PC-3 (cell line): ENCODE data around the gene CMTM2.

ENCODE experiments used
- EZH2 ChIP-seq: fragments of 300-600 bp; sonication (generic); IDR thresholded peaks from one replicate; pipeline ENCODE4 v1.6.1; 2017; ENCODE audit warnings: antibody characterized with exemption, mild to moderate bottlenecking, low read length; ENCODE audit not compliant: unreplicated experiment
- TF ChIP-seq, protein P1 (sequence below): fragments of 300-600 bp; sonication (generic); conservative IDR thresholded peaks from 2 replicates; pipeline ENCODE4 v1.5.1; 2017; ENCODE audit warnings: antibody characterized with exemption, low read depth, mild to moderate bottlenecking, low read length

GRCh38 chr16:66612422-66612821 lies 33.2 kb downstream of the CMTM2 start:
- TF ChIP-seq, protein P1, sequence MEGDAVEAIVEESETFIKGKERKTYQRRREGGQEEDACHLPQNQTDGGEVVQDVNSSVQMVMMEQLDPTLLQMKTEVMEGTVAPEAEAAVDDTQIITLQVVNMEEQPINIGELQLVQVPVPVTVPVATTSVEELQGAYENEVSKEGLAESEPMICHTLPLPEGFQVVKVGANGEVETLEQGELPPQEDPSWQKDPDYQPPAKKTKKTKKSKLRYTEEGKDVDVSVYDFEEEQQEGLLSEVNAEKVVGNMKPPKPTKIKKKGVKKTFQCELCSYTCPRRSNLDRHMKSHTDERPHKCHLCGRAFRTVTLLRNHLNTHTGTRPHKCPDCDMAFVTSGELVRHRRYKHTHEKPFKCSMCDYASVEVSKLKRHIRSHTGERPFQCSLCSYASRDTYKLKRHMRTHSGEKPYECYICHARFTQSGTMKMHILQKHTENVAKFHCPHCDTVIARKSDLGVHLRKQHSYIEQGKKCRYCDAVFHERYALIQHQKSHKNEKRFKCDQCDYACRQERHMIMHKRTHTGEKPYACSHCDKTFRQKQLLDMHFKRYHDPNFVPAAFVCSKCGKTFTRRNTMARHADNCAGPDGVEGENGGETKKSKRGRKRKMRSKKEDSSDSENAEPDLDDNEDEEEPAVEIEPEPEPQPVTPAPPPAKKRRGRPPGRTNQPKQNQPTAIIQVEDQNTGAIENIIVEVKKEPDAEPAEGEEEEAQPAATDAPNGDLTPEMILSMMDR = no peak
- TF ChIP-seq EZH2 = no peak
